Superior temporal gyrus (tissue), 1 donor: ENCODE results near the gene CCDC187.
"Not testable (repeated sequence)": the region's sequence is repeated elsewhere in the genome, so short reads cannot be mapped to it uniquely, and the experiment has no call there.

ENCODE experiments used
- DNase-seq: peaks from one replicate; pipeline ENCODE4 v3.0.0-alpha.2; 2016; ENCODE audit errors: extremely low spot score

CCDC187 gene

DNA sequence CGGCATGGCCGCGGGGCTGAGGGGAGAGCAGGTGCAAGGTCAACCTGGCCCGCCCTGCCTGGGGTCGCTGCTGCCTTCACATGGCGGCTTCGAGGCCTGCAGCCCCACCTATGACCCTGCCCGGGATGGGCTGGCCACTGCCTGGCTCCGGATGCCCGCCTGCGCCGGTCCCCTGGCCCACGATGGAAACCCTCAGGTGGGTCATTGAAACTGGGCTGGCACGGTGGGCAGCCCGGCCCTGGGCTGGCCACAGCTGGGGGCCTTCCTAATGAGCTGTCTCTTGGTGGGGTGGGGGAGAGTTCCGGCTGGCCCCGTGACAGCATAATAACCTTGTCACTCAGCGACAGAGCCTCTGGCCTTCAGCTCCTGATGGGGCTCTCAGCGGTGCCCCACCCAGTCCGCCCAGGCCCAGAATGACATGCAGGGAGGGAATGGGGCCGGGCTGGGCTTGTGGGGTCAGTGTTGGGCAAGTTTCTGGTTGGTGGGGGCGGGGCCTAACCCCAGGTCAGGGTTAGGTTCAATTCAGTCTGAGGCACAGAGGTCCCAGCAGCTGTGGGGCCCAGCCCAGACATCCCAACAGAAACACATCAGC, at the start of gene CCDC187:
Gene CCDC187, minus strand, starts transcription at position 270 of the 592 bp plus-strand sequence. Its CDS starts 264 bp downstream, at position 6.
- DNase-seq: no peak

GRCh38 chr9:136353088-136353487, 49.2 kb upstream of the CCDC187 start:
- DNase-seq: no peak

- DNase-seq: no peak
Observed at GRCh38 chr9:136352682-136353081, 48.8 kb upstream of the CCDC187 start.

DNA sequence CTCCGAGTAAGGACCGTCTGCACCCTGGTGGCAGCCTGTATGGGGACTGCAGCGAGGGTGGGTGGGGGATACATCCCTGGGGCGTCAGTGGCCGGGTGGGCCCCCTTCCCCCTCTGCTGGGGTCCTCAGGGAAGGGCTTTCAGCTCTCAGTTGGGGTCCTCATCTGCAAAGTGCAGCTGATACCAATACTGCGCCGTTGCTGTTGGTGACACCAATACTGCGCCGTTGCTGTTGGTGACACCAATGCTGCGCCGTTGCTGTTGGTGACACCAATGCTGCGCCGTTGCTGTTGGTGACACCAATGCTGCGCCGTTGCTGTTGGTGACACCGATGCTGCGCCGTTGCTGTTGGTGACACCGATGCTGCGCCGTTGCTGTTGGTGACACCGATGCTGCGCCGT, 48.0 kb upstream of the CCDC187 start:
- not testable (repeated sequence) for DNase-seq

DNA sequence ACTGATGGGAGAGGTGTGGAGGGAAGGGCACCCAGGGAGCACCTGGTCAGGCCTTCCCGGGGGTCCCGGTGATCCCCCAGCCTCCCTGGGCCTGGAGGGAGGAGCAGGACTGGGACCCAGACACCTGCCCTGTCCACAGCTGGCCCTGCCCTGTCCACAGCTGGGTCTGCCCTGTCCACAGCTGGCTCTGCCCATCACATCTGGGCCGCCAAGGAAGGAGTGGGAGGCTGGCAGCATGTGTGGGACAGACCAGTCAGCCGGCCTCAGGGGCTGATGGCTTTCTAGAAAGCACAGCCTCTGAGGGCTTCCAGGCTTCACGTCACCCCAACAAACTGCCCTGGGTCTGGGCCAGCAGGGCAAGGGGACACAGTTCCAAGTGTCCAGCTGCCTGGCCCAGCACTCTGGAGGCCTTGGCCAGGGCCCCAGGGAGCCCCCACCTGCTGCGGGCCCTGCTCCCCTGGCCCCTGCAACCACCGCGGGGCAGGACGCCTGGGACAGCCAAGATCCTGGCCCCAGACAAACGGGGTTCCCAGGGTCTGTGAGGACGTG, 47.4 kb upstream of the CCDC187 start:
- DNase-seq: no peak

DNA sequence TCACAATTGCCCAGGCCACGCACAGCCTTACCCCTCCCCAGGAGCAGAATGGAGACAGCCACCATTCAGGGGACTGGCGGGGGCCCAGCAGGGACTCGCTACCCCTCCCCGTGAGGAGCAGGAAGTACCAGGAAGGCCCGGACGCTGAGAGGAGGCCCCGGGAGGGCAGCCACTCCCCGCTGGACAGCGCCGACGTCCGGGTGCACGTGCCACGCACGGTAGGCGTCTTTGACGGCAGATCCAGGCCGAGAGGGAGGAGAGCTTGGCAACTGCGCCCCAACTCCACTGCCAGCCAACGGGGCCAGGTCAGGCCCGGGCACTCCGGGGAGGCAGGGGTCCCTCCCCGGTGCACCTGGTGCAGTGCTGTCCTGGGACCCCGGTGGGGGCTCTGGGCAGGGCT, 45.7 kb upstream of the CCDC187 start:
- DNase-seq: no peak

DNA sequence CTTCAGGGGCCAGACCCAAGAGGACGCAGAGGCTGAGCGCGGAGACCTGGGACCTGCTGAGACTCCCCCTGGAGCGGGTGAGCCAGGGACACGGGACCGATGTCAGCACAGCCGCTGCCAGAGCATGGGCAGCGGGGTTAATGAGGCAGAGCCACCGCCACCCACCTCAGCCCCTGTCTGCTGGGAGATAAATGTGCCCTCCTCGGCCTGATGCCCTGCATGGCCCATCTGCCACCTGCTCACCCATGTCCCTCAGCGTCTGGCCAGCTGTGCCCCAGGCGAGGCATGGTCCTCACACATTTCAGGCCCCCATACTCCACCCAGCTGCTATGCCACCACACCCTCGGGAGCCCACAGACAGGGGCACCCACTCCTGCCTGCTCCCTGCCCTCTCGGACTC, 44.8 kb upstream of the CCDC187 start:
- DNase-seq: no peak

GRCh38 chr9:136347472-136348256, 43.8 kb upstream of the CCDC187 start:
- no peak for DNase-seq

GRCh38 chr9:136346927-136347465, 43.1 kb upstream of the CCDC187 start:
- no peak for DNase-seq

- no peak for DNase-seq
Observed at GRCh38 chr9:136346157-136346481, 42.2 kb upstream of the CCDC187 start.

GRCh38 chr9:136345281-136346156, 41.6 kb upstream of the CCDC187 start:
- peak; percentile 85 for DNase-seq

- no peak for DNase-seq
Observed at GRCh38 chr9:136344544-136345280, 40.8 kb upstream of the CCDC187 start.

GRCh38 chr9:136343884-136344269, 40.0 kb upstream of the CCDC187 start:
- no peak for DNase-seq

- DNase-seq: no peak
Observed at GRCh38 chr9:136343121-136343883, 39.4 kb upstream of the CCDC187 start.

DNA sequence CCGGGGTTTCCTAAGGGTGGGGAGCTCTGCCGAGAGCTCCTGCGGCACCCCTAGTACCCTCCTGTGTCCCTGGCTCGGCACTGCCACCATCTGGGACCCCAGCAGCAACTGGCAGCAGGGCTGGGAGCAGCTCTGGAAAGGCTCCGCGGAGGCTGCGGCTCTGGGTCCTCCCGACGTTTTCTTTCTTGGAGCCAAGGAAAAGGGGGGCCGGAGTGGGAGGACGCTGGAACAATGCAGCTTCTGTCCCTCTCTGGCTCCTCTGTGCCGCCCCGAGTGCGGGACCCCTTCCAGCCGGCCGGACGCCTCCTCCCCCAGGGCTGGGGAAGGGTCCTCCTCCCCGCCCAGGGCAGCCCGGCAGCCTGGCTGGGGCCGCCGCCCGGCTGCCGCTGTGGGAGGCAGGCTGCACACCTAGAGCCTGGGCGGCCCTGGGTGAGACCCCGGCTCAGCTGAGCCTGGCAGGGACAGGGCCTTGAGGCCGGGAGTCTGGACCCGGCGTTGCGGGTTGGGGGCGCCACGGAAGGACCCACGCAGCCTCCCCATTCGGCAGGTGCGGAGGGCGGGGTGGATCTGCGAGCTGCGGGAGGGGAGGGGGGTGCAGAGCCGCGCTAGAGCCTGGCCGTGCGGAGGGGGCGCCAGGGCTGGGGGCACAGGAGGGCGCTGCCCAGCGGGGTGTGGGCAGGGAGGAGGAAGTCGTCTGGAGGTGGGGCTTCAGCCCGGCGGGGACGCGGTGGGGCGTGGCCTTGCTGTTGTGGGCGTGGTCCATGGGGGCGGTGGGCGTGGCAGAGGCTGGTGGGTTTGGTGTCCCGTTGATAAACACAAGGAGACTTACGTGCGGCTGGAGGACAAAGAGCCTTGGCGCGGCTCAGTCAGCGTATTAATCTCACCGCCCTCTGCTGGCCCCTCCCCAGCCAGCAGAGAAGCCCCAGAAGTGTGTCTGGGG, 38.6 kb upstream of the CCDC187 start:
- peak; percentile 52 for DNase-seq

DNA sequence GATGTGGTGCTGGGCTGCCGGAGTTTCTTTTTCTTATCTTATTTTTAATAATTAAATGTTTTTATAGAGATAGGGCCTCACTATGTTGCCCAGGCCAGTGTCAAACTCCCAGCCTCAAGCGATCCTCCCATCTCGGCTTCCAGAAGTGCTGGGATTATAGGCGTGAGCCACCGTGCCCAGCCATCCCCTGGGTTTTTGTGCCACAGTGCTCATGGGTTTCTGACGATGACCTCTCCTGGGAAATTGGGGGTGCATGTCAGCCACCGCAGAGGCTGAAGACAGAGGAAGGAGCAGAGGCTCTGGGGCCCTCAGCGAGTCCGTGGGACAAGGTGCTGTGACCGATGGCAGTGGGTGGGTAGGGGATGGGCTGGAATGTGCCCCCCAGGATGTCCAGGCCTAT, 37.9 kb upstream of the CCDC187 start:
- DNase-seq: no peak

GRCh38 chr9:136341042-136341655, 37.3 kb upstream of the CCDC187 start:
- DNase-seq: no peak

DNA sequence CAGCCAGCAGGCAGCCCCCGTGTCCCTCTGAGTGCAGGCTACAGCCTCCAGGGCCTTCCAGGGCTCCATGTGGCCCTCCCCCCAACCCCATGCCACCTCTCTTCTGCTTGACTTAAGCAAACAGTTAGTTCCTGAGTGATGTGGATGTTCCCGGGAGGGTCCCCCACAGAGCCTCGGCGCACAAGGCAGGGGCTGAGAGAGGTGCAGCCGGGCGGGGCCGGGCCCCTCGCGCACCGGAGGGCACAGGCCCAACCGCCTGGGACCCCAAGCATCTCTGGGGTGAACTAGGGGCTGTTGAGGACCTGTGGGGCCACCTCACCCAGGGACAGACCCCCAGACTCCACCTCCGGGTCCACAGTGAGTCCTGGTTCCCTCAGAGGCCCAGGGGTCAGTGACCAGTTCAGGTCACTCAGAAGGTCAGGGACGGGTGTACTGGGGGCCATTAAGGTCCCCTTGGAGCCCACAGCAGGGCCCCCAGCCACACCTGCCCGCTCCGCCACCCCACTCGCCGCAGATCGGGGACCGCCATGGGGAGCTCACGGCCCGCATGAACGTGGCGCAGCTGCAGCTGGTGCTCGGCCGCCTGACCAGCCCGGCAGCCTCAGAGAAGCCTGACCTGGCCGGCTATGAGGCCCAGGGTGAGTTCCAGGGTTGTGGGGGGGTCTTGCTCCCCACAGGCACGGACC, 36.6 kb upstream of the CCDC187 start:
- no peak for DNase-seq

- DNase-seq: no peak
Observed at GRCh38 chr9:136339958-136340310, 36.0 kb upstream of the CCDC187 start.
